Aorta (tissue), 5 donors: ENCODE results near the gene TIRAP. TPM values are rescaled to one million over a fixed set of nuclear protein-coding genes. Genes with fewer than 3 reads are reported as not detected.
A peak's percentile ranks its signal among the peaks of the same experiment; 100 is the strongest.
"Not testable (repeated sequence)": the region's sequence is repeated elsewhere in the genome, so short reads cannot be mapped to it uniquely, and the experiment has no call there.

Source experiments
- ATAC-seq: fragments of 200-7000 bp; cut with Tn5 transposase; one replicate; pipeline ENCODE4 v1.9.1; 2022; ENCODE audit warnings: moderate library complexity; ENCODE audit not compliant: low FRiP score
- DNase-seq, 2 donors: peaks; one replicate each; pipeline ENCODE4 v3.0.0-alpha.2; 2020
- H3K27ac ChIP-seq, 2 donors: one replicate each; pipeline ENCODE4 v1.5.1; 2013; ENCODE audit warnings: low read length in 2 of 2, mild to moderate bottlenecking in 2 of 2, moderate library complexity in 2 of 2, control low read depth in 1 of 2, inconsistent platforms in 1 of 2, low read depth in 1 of 2
- H3K27me3 ChIP-seq, 2 donors: one replicate each; pipeline ENCODE4 v1.6.1; 2013; ENCODE audit warnings: control low read depth in 1 of 2, low read length in 1 of 2, mild to moderate bottlenecking in 1 of 2, moderate library complexity in 1 of 2; ENCODE audit not compliant: insufficient read depth in 2 of 2, control insufficient read depth in 1 of 2
- H3K36me3 ChIP-seq, 2 donors: one replicate each; pipeline ENCODE4 v1.6.1; 2013; ENCODE audit warnings: control low read depth in 1 of 2, low read length in 1 of 2, mild to moderate bottlenecking in 1 of 2; ENCODE audit not compliant: insufficient read depth in 2 of 2, control insufficient read depth in 1 of 2
- H3K4me1 ChIP-seq, 2 donors: one replicate each; pipeline ENCODE4 v1.6.1; 2013; ENCODE audit warnings: low read length in 2 of 2, control low read depth in 1 of 2, mild to moderate bottlenecking in 1 of 2, moderate library complexity in 1 of 2; ENCODE audit not compliant: insufficient read depth in 2 of 2, control insufficient read depth in 1 of 2
- H3K4me3 ChIP-seq, 2 donors: one replicate each; pipeline ENCODE4 v1.5.1; 2013; ENCODE audit warnings: low read length in 2 of 2, control low read depth in 1 of 2, mild to moderate bottlenecking in 1 of 2
- H3K9me3 ChIP-seq: one replicate; pipeline ENCODE4 v1.6.1; 2013; ENCODE audit warnings: mild to moderate bottlenecking, low read length; ENCODE audit not compliant: control insufficient read depth
- WGBS, 2 donors: extraction: QIAGEN DNeasy Blood & Tissue Kit; methylation state at CpG; one replicate each; pipeline ENCODE4 v1.1.7; 2013; 5-methylcytosine and 5-hydroxymethylcytosine counted together
- intact Hi-C, 2 donors: fragments of 100-400 bp; cut with DNase I; formaldehyde crosslinking; loops; one replicate each; pipeline versions ENCODE4 v1.14.2 to v1.15.0; 2022
- long read RNA-seq, 2 donors: library from polyadenylated mRNA; unstranded; transcript quantifications; one replicate each; pipeline ENCODE4 v2.0.0, GENCODE V29; 2020 to 2021
- polyA plus RNA-seq, 2 donors: library from polyadenylated mRNA; stranded (reverse); fragments of 200-250 nt; gene quantifications; one replicate each; pipeline ENCODE4 v1.2.3, GENCODE V29; 2013
- total RNA-seq, 2 donors: library from RNA; stranded (reverse); fragmentation: NEBNext Ultra II Directional; extraction: Animal tissue kit (Norgen Biotek cat#: 25700); gene quantifications; one replicate each; pipeline ENCODE4 v1.2.1, GENCODE V29; 2021
- donor health status: healthy with polysubstance abuse.
- donor health status: Bipolar disorder and iron deficiency.
- donor health status: DM: no; HTN: no; CAD: no.
- donor health status: DM: no; HTN: no; CAD: no.
- donor health status: DM: yes; HTN: yes; CAD: no.

TIRAP gene, protein sequence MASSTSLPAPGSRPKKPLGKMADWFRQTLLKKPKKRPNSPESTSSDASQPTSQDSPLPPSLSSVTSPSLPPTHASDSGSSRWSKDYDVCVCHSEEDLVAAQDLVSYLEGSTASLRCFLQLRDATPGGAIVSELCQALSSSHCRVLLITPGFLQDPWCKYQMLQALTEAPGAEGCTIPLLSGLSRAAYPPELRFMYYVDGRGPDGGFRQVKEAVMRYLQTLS
- 10 to 100 TPM in 1 of 2 donors, 1 to 10 TPM in 1; 9.5 to 17.3 TPM for total RNA-seq
- 10 to 100 TPM in 1 of 2 donors, 1 to 10 TPM in 1; 4.9 to 10.7 TPM for polyA plus RNA-seq
- long read RNA-seq, donor 1, partial matches to known transcripts: 5 of 9 reads
- long read RNA-seq, donor 1, other reads (novel, unspliced or antisense): 3 of 9 reads
- long read RNA-seq, donor 2, partial matches to known transcripts: 1 of 5 reads
- long read RNA-seq, donor 2, other reads (novel, unspliced or antisense): 4 of 5 reads

DNA sequence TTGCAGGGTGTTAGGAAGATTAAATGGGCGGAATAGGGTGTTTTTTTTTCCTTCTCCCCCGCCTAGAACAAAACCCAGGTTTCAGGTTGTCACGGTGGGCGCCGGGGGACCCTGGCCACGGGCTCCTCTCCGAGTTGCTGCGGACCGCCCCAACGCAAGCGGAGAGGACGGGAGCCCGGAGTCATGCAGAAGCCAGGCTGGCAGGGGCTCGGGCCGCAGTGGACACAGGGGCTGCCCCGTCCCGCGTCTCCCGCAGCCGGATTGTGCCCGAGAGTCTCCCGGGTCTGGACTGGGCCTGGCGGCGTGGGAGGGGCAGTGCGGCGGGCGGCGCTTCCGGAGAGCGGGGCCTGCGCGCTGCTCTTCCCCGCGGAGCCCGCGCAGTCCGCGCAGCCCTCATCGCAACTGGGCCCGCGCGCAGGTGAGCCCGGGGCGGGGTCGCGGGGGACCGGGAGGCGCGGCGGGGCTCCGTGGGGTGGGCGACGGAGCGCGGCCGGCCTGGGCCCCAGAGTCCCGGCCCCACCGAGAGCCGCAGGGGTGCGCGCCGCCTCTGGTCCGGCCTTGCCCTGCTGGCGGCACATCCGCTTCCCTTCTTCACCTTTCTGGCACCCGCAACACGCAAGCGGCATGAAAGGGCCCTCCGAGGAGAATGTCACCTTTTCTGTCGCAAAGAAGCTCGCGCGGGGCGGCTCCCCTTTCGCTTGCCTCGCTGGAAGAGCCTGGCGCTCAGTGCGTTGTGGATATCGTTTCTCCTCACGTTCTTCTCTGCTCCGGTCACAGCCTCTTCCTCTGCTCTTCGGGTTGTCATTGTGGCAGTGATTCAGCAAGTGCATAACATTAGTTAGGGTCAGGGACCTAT is at the start of gene TIRAP:
TIRAP (plus strand) TSS at position 358 of the 856 bp plus-strand sequence. CDS start 7,802 bp downstream, outside the sequence.
- WGBS, 2 donors: 0% methylated on average over 55 to 82 of the region's 82 CpGs
- H3K36me3 ChIP-seq: no peaks in the 10 kb centered on the region
- peak; percentile 84 to 88 for DNase-seq
- H3K4me3 ChIP-seq: peak within 1 kb of the TSS; percentile 70
- H3K4me1 ChIP-seq: no peaks in the 10 kb centered on the region
- no peaks in the 10 kb centered on the region for H3K27me3 ChIP-seq
- H3K27ac ChIP-seq: peak within 1 kb of the TSS; percentile 89 to 95
- peak; percentile 94 for ATAC-seq
- intact Hi-C loops: loop anchor here in 1 of 2 donors (2.0 kb wide), 1 partner anchor 14 kb away; the partner anchor contains the start of genes FOXRED1 and SRPRA
- H3K9me3 ChIP-seq: no peaks in the 10 kb centered on the region

DNA sequence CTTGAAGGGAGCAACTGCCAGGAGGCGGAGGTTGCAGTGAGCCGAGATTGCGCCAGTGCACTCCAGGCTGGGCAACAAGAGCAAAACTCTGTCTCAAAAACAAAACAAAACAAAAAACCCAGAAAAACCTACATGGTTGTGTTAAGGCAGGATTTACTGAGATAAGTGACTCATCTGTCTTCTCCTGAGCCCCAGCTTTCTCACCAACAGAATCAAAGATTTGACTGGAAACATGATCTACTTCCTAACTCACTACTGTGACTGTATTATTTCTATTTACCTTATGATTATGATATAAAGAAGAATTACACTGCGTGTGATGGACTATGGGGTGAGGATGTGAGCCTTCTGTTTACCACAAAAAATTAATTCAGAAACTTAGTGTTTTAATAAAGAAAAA is 49.5 kb upstream of the TIRAP start:
- 89 to 98% methylated on average over 4 of the region's 4 CpGs for WGBS, 2 donors
- no peak for ATAC-seq
- no peak for DNase-seq

DNA sequence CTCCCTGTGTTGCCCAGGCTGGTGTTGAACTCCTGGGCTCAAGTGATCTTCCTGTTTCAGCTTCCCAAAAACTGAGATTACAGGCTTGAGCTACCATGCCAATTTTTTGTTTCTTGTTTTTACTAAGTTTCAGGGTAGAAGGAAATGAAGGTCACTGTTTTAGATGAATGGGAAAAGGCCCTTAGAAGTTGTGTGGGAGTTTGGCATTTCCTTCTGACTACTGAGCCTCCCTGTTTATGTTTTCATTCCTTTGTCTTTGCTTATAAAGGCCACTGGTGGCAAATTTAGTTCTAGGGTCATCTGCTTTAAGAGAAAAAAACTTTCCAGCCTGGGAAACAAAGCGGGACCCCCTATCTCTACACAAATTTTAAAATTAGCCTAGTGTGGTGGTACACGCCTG is 36.3 kb upstream of the TIRAP start:
- Histone ChIP-seq H3K36me3 (peaks cover 3 to 10% of the 10 kb centered on the region in 2 donors), H3K9me3 (no peaks in the 10 kb centered on the region), H3K4me3 (no peak overlapping the region), H3K4me1 (no peaks in the 10 kb centered on the region), H3K27me3 (no peaks in the 10 kb centered on the region), H3K27ac (no peak overlapping the region)
- DNase-seq: no peak
- 74 to 78% methylated on average over 2 of the region's 2 CpGs for WGBS, 2 donors
- intact Hi-C loops: no loop called here
- no peak for ATAC-seq

More for the DNA sequence above, 49.5 kb upstream of the TIRAP start:
- no peaks in the 10 kb centered on the region for H3K9me3 ChIP-seq
- H3K36me3 ChIP-seq: peaks cover 0 to 3% of the 10 kb centered on the region in 2 donors
- no peak overlapping the region for H3K4me3 ChIP-seq
- no peaks in the 10 kb centered on the region for H3K4me1 ChIP-seq
- intact Hi-C loops: no loop called here
- no peaks in the 10 kb centered on the region for H3K27me3 ChIP-seq
- no peak overlapping the region for H3K27ac ChIP-seq

DNA sequence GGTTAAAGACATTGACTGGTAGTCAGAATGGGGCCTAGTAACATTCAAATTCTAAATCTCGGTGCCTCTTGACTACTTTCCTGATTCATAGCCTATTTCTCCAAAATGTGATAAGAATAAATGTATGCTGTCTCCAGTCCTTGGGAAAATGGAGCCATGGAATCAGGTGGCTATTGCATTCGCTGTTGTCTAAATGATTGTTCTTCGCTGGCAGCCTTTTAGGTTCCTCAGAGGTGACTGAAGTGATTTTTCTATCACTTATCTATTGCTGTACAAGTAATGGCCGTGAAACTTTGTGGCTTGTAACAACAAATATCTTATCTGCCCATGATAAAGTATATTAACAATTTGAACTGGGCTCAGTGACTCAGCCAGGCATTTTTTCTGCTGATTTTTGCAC is 29.6 kb upstream of the TIRAP start:
- no peaks in the 10 kb centered on the region for H3K4me1 ChIP-seq
- no peak overlapping the region for H3K4me3 ChIP-seq
- no peaks in the 10 kb centered on the region for H3K27me3 ChIP-seq
- H3K36me3 ChIP-seq: peaks cover 3 to 6% of the 10 kb centered on the region in 2 donors
- ATAC-seq (no peak), DNase-seq (no peak)
- no peak overlapping the region for H3K27ac ChIP-seq
- intact Hi-C loops: no loop called here
- no peaks in the 10 kb centered on the region for H3K9me3 ChIP-seq
- 74 to 91% methylated on average over 4 of the region's 4 CpGs for WGBS, 2 donors

DNA sequence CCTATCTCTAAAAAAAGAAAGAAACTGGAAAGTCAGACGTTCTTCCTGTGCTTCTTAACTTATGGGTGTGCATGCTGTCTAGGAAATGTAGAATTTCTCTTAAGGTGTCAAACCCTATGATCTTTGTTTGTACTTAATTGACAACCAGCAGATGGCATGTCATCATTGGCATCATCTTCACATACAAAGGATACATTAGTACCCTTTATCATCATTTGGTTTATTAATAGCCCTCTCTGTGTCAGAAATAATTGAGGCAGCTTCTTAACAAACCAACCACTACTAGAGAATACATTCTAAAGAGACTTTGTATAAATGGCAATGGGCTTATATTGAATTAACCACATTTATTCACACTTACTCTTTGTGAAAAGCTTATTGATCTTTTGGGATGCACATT is 28.1 kb upstream of the TIRAP start:
- H3K4me1 ChIP-seq: no peaks in the 10 kb centered on the region
- WGBS, 2 donors: 46 to 61% methylated on average over 1 of the region's 1 CpG
- no peak for DNase-seq
- intact Hi-C loops: no loop called here
- peaks cover 3 to 4% of the 10 kb centered on the region in 2 donors for H3K36me3 ChIP-seq
- H3K4me3 ChIP-seq: no peak overlapping the region
- ATAC-seq: no peak
- H3K27ac ChIP-seq: no peak overlapping the region
- no peaks in the 10 kb centered on the region for H3K27me3 ChIP-seq
- no peaks in the 10 kb centered on the region for H3K9me3 ChIP-seq

DNA sequence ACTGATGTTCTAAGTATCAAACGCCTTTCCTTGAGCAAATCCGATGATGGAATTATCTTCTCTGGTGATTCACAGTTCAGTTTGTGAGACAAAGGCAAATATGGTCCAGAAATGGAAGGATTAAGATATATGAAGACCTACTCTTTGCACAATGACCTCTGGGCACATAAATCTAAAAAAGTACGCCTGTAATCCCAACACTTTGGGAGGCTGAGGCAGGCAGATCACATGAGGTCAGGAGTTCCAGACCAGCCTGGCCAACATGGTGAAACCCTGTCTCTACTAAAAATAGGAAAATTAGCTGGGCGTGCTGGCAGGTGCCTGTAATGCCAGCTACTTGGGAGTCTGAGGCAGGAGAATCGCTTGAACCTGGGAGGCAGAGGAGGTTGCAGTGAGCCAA is 27.4 kb upstream of the TIRAP start:
- intact Hi-C loops, H3K36me3 ChIP-seq, ATAC-seq: not testable (repeated sequence)

DNA sequence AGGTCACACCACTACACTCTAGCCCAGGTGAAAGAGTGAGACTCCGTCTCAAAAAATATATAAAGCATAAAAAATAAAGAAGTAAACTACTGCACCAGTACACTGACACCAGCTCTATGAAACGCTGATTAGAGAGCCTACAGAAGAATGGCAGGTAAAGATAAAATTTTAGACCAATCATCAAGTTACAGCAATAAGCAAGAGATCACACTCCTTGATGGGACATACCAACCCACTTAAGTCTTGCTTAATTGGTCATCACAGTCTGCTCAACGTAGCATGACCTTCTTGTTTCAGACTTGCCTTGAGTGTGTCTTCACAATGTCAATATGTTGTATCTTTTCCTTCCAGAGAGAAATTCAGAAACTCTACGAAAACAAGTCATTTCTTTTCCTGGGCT is 26.7 kb upstream of the TIRAP start:
- 92 to 94% methylated on average over 4 of the region's 4 CpGs for WGBS, 2 donors
- intact Hi-C loops: no loop called here
- H3K4me3 ChIP-seq: no peak overlapping the region
- peaks cover 3 to 4% of the 10 kb centered on the region in 2 donors for H3K36me3 ChIP-seq
- DNase-seq: no peak
- H3K9me3 ChIP-seq: no peaks in the 10 kb centered on the region
- ATAC-seq: no peak
- no peaks in the 10 kb centered on the region for H3K27me3 ChIP-seq
- H3K4me1 ChIP-seq: no peaks in the 10 kb centered on the region
- no peak overlapping the region for H3K27ac ChIP-seq

More for the DNA sequence above, 27.4 kb upstream of the TIRAP start:
- not testable (repeated sequence) for H3K27ac ChIP-seq, DNase-seq, H3K4me3 ChIP-seq, H3K27me3 ChIP-seq, H3K9me3 ChIP-seq, H3K4me1 ChIP-seq
- 87 to 89% methylated on average over 5 of the region's 5 CpGs for WGBS, 2 donors

DNA sequence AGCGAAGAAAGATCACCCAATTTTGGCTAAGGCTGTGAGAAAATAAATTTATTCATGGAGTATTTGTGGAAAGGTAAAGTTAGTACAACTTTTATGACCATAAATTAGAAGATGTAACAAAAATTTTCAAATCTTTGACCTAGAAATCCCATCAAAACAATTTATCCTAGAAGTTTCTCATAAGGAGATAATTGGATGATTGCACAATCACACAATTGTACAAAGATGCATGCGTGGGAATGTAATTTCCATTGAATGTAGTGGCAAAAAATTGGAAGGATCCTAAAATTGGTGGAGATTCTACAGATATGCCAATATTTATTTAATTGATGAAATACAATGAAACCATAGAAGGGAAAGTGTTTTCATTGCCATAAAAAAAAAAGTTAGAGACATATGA is 25.7 kb upstream of the TIRAP start:
- no peak overlapping the region for H3K4me3 ChIP-seq
- H3K27me3 ChIP-seq: no peaks in the 10 kb centered on the region
- WGBS, 2 donors: 90 to 100% methylated on average over 2 of the region's 2 CpGs
- DNase-seq: no peak
- intact Hi-C loops: no loop called here
- H3K27ac ChIP-seq: no peak overlapping the region
- peaks cover 3 to 4% of the 10 kb centered on the region in 2 donors for H3K36me3 ChIP-seq
- no peaks in the 10 kb centered on the region for H3K4me1 ChIP-seq
- H3K9me3 ChIP-seq: no peaks in the 10 kb centered on the region
- no peak for ATAC-seq
